Heart left ventricle (tissue), 16 donors: ENCODE measurements around the gene EP400. TPM values are rescaled to one million over a fixed set of nuclear protein-coding genes. Genes with fewer than 3 reads are reported as not detected.
"Not testable (repeated sequence)": the region's sequence is repeated elsewhere in the genome, so short reads cannot be mapped to it uniquely, and the experiment has no call there.

ENCODE experiments used
- ATAC-seq, 4 donors: fragments of 200-7000 bp; cut with Tn5 transposase; one replicate each; pipeline ENCODE4 v1.9.1; 2020 to 2022; ENCODE audit warnings: moderate library complexity in 4 of 4, mild to moderate bottlenecking in 3 of 4, moderate number of reproducible peaks in 1 of 4
- DNase-seq, 5 donors: peaks; one replicate each; pipeline ENCODE4 v3.0.0-alpha.2; 2020
- H3K27ac ChIP-seq, 12 donors: fragments of 200-600 bp; sonication (generic) in 4 of 12; one replicate each; pipeline versions ENCODE4 v1.5.0 to v1.8.0; 2016 to 2022; ENCODE audit warnings: mild to moderate bottlenecking in 2 of 12
- H3K27me3 ChIP-seq, 9 donors: fragments of 200-600 bp; sonication (generic) in 2 of 9; one replicate each; pipeline versions ENCODE4 v1.5.1 to v1.8.0; 2016 to 2022; ENCODE audit warnings: mild to moderate bottlenecking in 3 of 9
- H3K36me3 ChIP-seq, 9 donors: fragments of 200-600 bp; sonication (generic) in 2 of 9; one replicate each; pipeline versions ENCODE4 v1.5.0 to v1.8.0; 2018 to 2022; ENCODE audit warnings: mild to moderate bottlenecking in 2 of 9
- H3K4me1 ChIP-seq, 12 donors: fragments of 200-600 bp; sonication (generic) in 4 of 12; one replicate each; pipeline versions ENCODE4 v1.5.0 to v1.8.0; 2016 to 2022; ENCODE audit warnings: mild to moderate bottlenecking in 3 of 12
- H3K4me3 ChIP-seq, 12 donors: fragments of 200-600 bp; sonication (generic) in 4 of 12; one replicate each; pipeline versions ENCODE4 v1.5.0 to v1.8.0; 2017 to 2022; ENCODE audit warnings: mild to moderate bottlenecking in 9 of 12, moderate library complexity in 4 of 12
- H3K9me3 ChIP-seq, 12 donors: fragments of 200-600 bp; sonication (generic) in 4 of 12; one replicate each; pipeline versions ENCODE4 v1.5.0 to v1.8.0; 2016 to 2022; ENCODE audit warnings: mild to moderate bottlenecking in 1 of 12
- CTCF ChIP-seq, 12 donors: fragments of 200-600 bp; sonication (generic) in 4 of 12; IDR thresholded peaks; one replicate each; pipeline versions ENCODE4 v1.5.0 to v1.8.0; 2018 to 2022; ENCODE audit warnings: antibody characterized with exemption in 12 of 12, mild to moderate bottlenecking in 5 of 12
- POLR2A ChIP-seq, 2 donors: fragments of 450-650 bp; IDR thresholded peaks; one replicate each; pipeline ENCODE4 v1.6.1; 2017; ENCODE audit warnings: antibody characterized with exemption in 2 of 2, mild to moderate bottlenecking in 2 of 2, moderate library complexity in 2 of 2
- WGBS, 4 donors: extraction: QIAGEN DNeasy Blood & Tissue Kit in 2 of 4; methylation state at CpG; one replicate each; pipeline versions ENCODE4 v1.1.5 to v1.1.7; 2013 to 2018; 5-methylcytosine and 5-hydroxymethylcytosine counted together
- intact Hi-C, 10 donors: fragments of 100-400 bp; cut with DNase I; formaldehyde crosslinking; loops; one replicate each; pipeline versions ENCODE4 v1.11.1 to v1.14.2; 2022
- polyA plus RNA-seq, 2 donors: library from polyadenylated mRNA; stranded (reverse); fragments of 200-250 nt; gene quantifications; one replicate each; pipeline ENCODE4 v1.2.3, GENCODE V29; 2013
- total RNA-seq, 9 donors: library from RNA; depleted of rRNA in 2 of 9; stranded (reverse); fragments of >200 nt in 2 of 9; fragmentation: NEBNext Ultra II Directional in 3 of 9; extraction: Animal tissue kit (Norgen Biotek cat#: 25700) in 3 of 9; gene quantifications; one replicate each; pipeline versions ENCODE4 v1.1.0 to v1.2.4, GENCODE V29; 2016 to 2023
- donor health status: ischemic (EF 13 %, LVEDD 7.1; RV severe dilation, severe dysfunction).
- donor health status: healthy with polysubstance abuse.
- donor health status: DM: no; HTN: yes; CAD: no.
- donor health status: DM: no; HTN: no; CAD: no.
- donor health status: ischemic (EF 25% LVEDD 6.9; RV normal size, moderate dysfunction).
- donor health status: ischemic (EF 25% LVEDD 5.7; RV mildly dilated, moderate dysfunction).
- donor health status: healthy.
- donor health status: DM: yes; HTN: yes; CAD: no.
- donor health status: ischemic (EF 35%, LVEDD 5.7; RV mildly dilated, moderate dysfunction).
- donor health status: nonischemic (EF 11% LVEDD 7.7; RV severe dilation, severe dysfunction).
- donor health status: DM: yes; HTN: yes; CAD: no.
- donor health status: PGD.
- donor health status: ischemic (EF 29% LVEDD 5.4; RV normal size, mild dysfunction).
- donor health status: nonischemic (EF 23%, LVEDD 6.1; RV moderate dilation, normal function).

EP400 gene
- total and polyA plus RNA-seq, 11 donors = 9.8 to 27.8 (median 13.5) TPM

- intact Hi-C loops = loop anchor here in 8 of 10 donors (2.0 to 10.0 kb wide), 12 partner anchors 19 to 340 kb away; partner anchors contain the start of genes PUS1 (in 2 of the 8), SFSWAP (in 2 of the 8) and ULK1 (in 1 of the 8)
- DNase-seq = no peak
Measured at GRCh38 chr12:131947482-131948027, 2.2 kb upstream of the EP400 start.

GRCh38 chr12:131948166-131948712 lies 1.5 kb upstream of the EP400 start:
- ATAC-seq (no peak), DNase-seq (no peak)
- Histone ChIP-seq H3K27me3 (no peaks in the 10 kb centered on the region), H3K9me3 (no peaks in the 10 kb centered on the region), H3K4me3 (no peak overlapping the region), H3K36me3 (peaks cover 0 to 20% (median 7%) of the 10 kb centered on the region in 9 donors), H3K27ac (peak overlapping the region in 8 of 12 donors; percentile 28 to 87 (median 78)), H3K4me1 (peaks cover 0 to 46% (median 15%) of the 10 kb centered on the region in 12 donors)
- WGBS, 4 donors = 67 to 79% (median 70%) methylated on average over 1 of the region's 1 CpG
- intact Hi-C loops = loop anchor here in 8 of 10 donors (2.0 to 10.0 kb wide), 12 partner anchors 19 to 341 kb away; partner anchors contain the start of genes PUS1 (in 2 of the 8), SFSWAP (in 2 of the 8) and ULK1 (in 1 of the 8)
- TF ChIP-seq POLR2A (IDR thresholded peaks at IDR 0.05) (no peak), CTCF (IDR thresholded peaks at IDR 0.05) (no peak)

More at GRCh38 chr12:131947482-131948027, 2.2 kb upstream of the EP400 start:
- H3K36me3 ChIP-seq = peaks cover 0 to 27% (median 13%) of the 10 kb centered on the region in 9 donors
- ATAC-seq = no peak
- no peak for TF ChIP-seq POLR2A (IDR thresholded peaks at IDR 0.05)
- no peak for TF ChIP-seq CTCF (IDR thresholded peaks at IDR 0.05)
- no peaks in the 10 kb centered on the region for H3K9me3 ChIP-seq
- H3K4me3 ChIP-seq = no peak overlapping the region
- H3K4me1 ChIP-seq = peaks cover 0 to 39% (median 15%) of the 10 kb centered on the region in 12 donors
- peak overlapping the region in 4 of 12 donors; percentile 0 to 87 (median 45) for H3K27ac ChIP-seq
- no peaks in the 10 kb centered on the region for H3K27me3 ChIP-seq
- WGBS, 4 donors = 33 to 39% (median 36%) methylated on average over 8 of the region's 8 CpGs

GRCh38 chr12:131948713-131949430 lies 870 bp upstream of the EP400 start:
- whole genome bisulfite sequencing, 4 donors = 50 to 59% (median 55%) methylated on average over 23 of the region's 23 CpGs
- intact Hi-C loops = loop anchor here in 8 of 10 donors (2.0 to 10.0 kb wide), 12 partner anchors 20 to 342 kb away; partner anchors contain the start of genes PUS1 (in 2 of the 8), SFSWAP (in 2 of the 8) and ULK1 (in 1 of the 8)
- H3K27ac ChIP-seq = peak overlapping the region in 11 of 12 donors; percentile 57 to 87 (median 80)
- H3K36me3 ChIP-seq = peaks cover 0 to 14% (median 1%) of the 10 kb centered on the region in 9 donors
- H3K9me3 ChIP-seq, H3K27me3 ChIP-seq, DNase-seq: not testable (repeated sequence)
- peak in 1 of 4 donors; percentile 1 for ATAC-seq
- H3K4me1 ChIP-seq = peaks cover 0 to 47% (median 15%) of the 10 kb centered on the region in 12 donors
- H3K4me3 ChIP-seq = peak overlapping the region in 10 of 12 donors; percentile 62 to 99 (median 91)

- ATAC-seq (peak in 2 of 4 donors; percentile 14 to 18), DNase-seq (peak in 4 of 5 donors; percentile 25 to 77 (median 40))
- WGBS, 4 donors = 1% methylated on average over 31 to 79 of the region's 79 CpGs
- Histone ChIP-seq H3K27ac (peak overlapping the region; percentile 46 to 87 (median 81)), H3K36me3 (no peaks in the 10 kb centered on the region), H3K9me3 (no peaks in the 10 kb centered on the region), H3K4me1 (peaks cover 0 to 47% (median 15%) of the 10 kb centered on the region in 12 donors), H3K4me3 (peak overlapping the region; percentile 62 to 99 (median 92)), H3K27me3 (no peaks in the 10 kb centered on the region)
- no peak for TF ChIP-seq POLR2A (IDR thresholded peaks at IDR 0.05)
- no peak for TF ChIP-seq CTCF (IDR thresholded peaks at IDR 0.05)
- intact Hi-C loops = loop anchor here in 1 of 10 donors (10.0 kb wide), 1 partner anchor 116 kb away; no protein-coding TSS in a partner anchor
Measured at GRCh38 chr12:131950182-131950913, 606 bp downstream of the EP400 start.

- peaks cover 0 to 48% (median 34%) of the 10 kb centered on the region in 12 donors for H3K4me1 ChIP-seq
- not testable (repeated sequence) for H3K4me3 ChIP-seq, H3K9me3 ChIP-seq, ATAC-seq, H3K36me3 ChIP-seq, H3K27ac ChIP-seq, DNase-seq, H3K27me3 ChIP-seq
- WGBS, 4 donors = 93 to 95% (median 94%) methylated on average over 9 of the region's 9 CpGs
- intact Hi-C loops = loop anchor here in 1 of 10 donors (10.0 kb wide), 1 partner anchor 119 kb away; no protein-coding TSS in a partner anchor
Measured at GRCh38 chr12:131953810-131954209, 4.1 kb downstream of the EP400 start.

GRCh38 chr12:131954460-131954859 lies 4.7 kb downstream of the EP400 start:
- H3K36me3 ChIP-seq, H3K27ac ChIP-seq, ATAC-seq, DNase-seq, H3K4me3 ChIP-seq, H3K27me3 ChIP-seq, H3K9me3 ChIP-seq: not testable (repeated sequence)
- 91 to 96% (median 96%) methylated on average over 13 of the region's 13 CpGs for WGBS, 4 donors
- intact Hi-C loops = loop anchor here in 1 of 10 donors (10.0 kb wide), 1 partner anchor 120 kb away; no protein-coding TSS in a partner anchor
- H3K4me1 ChIP-seq = peaks cover 0 to 49% (median 39%) of the 10 kb centered on the region in 12 donors
